Measurements from ENCODE around the gene ZNF358.

ZNF358 gene

GRCh38 chr19:7539827-7540425 is 24.0 kb downstream of the ZNF358 start:
- DNase-seq (ENCODE audit: low read depth) = no peak

DNA sequence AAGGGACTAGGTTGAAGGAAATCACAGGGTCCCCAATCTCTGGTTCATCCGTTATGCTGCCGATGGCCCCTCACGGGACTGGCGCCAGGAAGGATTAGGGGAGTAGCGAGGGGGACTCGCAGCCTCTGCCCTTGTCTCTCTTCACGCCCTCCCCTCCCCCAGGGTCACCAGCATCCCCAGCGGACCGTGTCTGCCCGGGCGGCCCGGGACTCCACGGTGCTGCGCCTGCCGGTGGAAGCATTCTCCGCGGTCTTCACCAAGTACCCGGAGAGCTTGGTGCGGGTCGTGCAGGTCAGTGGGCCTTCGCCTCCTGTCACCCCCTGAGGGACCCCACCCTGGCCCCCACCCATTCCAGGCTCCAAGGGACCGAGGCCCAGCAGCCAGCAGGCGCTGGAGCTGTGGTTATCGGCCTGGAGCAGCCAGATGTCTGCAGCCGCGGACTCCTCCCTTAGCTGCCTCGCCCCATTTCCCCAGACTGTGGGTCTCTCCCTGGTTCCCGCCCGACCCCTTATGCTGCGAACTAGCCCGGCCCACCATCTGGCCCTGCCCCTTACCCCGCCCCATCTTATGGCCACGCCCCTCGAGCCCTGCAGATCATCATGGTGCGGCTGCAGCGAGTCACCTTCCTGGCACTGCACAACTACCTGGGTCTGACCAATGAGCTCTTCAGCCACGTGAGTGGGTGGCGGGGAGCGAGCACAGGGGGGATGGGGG is 25.0 kb downstream of the ZNF358 start:
- TF ChIP-seq CTCF (conservative IDR thresholded peaks at IDR 0.05; ENCODE audit: low read length) = no peak
- no peak overlapping the region for H3K4me3 ChIP-seq (ENCODE audit: low read length)
- no peak for DNase-seq (ENCODE audit: low read depth)

More at GRCh38 chr19:7539827-7540425, 24.0 kb downstream of the ZNF358 start:
- no peak overlapping the region for H3K4me3 ChIP-seq (ENCODE audit: low read length)
- TF ChIP-seq CTCF (conservative IDR thresholded peaks at IDR 0.05; ENCODE audit: low read length) = no peak

DNA sequence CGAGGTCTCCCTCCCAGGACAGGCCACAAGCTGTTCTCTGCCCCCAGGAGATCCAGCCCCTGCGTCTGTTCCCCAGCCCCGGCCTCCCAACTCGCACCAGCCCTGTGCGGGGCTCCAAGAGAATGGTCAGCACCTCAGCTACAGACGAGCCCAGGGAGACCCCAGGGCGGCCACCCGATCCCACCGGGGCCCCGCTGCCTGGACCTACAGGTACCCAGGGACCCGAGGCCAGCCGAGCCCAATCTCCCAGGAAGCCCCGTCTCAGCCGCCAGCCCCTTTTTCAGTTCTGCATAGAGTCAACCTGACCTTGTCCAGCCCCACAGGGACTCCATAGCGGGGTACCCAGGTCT is 25.5 kb downstream of the ZNF358 start:
- no peak for DNase-seq (ENCODE audit: low read depth)
- no peak overlapping the region for H3K4me3 ChIP-seq (ENCODE audit: low read length)
- TF ChIP-seq CTCF (conservative IDR thresholded peaks at IDR 0.05; ENCODE audit: low read length) = no peak

DNA sequence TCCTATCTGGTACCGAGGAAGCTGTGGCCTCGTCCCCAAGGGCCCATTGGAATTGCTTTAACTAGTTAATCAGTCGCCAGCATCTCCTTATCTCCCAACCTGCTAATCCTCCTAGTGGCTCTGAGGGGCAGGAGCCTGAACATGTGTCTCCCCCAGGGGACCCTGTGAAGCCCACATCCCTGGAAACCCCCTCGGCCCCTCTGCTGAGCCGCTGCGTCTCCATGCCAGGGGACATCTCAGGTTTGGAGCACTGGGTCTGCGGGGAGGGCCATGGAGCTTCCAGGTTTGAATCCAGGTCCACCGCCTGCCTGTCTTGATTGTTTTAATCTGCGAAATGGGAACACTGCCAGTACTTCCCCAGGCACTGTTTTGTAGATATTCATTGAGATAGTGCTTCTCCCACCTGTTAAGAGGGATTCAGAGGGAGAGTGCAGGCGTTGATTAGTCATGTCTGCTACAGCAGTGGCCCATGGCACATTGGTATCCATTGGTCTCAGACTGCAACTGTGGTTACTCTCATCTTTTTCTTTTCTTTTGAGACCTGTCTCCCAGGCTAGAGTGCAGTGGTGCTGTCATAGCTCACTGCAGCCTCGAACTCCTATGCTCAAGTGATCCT is 26.0 kb downstream of the ZNF358 start:
- no peak overlapping the region for H3K4me3 ChIP-seq (ENCODE audit: low read length)
- DNase-seq (ENCODE audit: low read depth) = no peak
- TF ChIP-seq CTCF (conservative IDR thresholded peaks at IDR 0.05; ENCODE audit: low read length) = no peak

- no peak for TF ChIP-seq CTCF (conservative IDR thresholded peaks at IDR 0.05; ENCODE audit: low read length)
- no peak overlapping the region for H3K4me3 ChIP-seq (ENCODE audit: low read length)
- DNase-seq (ENCODE audit: low read depth) = no peak
These were observed 26.8 kb downstream of the ZNF358 start for GRCh38 chr19:7542556-7543348.

GRCh38 chr19:7544626-7545025 is 28.7 kb downstream of the ZNF358 start:
- no peak for DNase-seq (ENCODE audit: low read depth)
- H3K4me3 ChIP-seq (ENCODE audit: low read length) = no peak overlapping the region
- no peak for TF ChIP-seq CTCF (conservative IDR thresholded peaks at IDR 0.05; ENCODE audit: low read length)

Data from AG10803 (cell line).